NCI-H82 treated with DMSO at 0.1 percent for 48 hours (cell line): ENCODE data around the gene CENPU.

Experiments
- DNase-seq: peaks from one replicate; lab custom pipeline; 2025; ENCODE audit not compliant: unreplicated experiment; lab: John Stamatoyannopoulos, UW

CENPU gene

GRCh38 chr4:184713887-184714286 lies 20.0 kb downstream of the CENPU start:
- no peak for DNase-seq

GRCh38 chr4:184712322-184712721 lies 21.6 kb downstream of the CENPU start:
- no peak for DNase-seq

GRCh38 chr4:184706453-184706852 lies 27.4 kb downstream of the CENPU start:
- DNase-seq = no peak

GRCh38 chr4:184705692-184706091 lies 28.2 kb downstream of the CENPU start:
- DNase-seq = no peak

- no peak for DNase-seq
These were observed 31.8 kb downstream of the CENPU start for GRCh38 chr4:184702114-184702513.

GRCh38 chr4:184699941-184700340 lies 34.0 kb downstream of the CENPU start:
- no peak for DNase-seq

- DNase-seq = no peak
These were observed 35.9 kb downstream of the CENPU start for GRCh38 chr4:184697956-184698355.

GRCh38 chr4:184695178-184695896 lies 38.6 kb downstream of the CENPU start:
- no peak for DNase-seq

- DNase-seq = no peak
These were observed 39.4 kb downstream of the CENPU start for GRCh38 chr4:184694412-184694956.

GRCh38 chr4:184693056-184693455 lies 40.8 kb downstream of the CENPU start:
- DNase-seq = no peak

- DNase-seq = no peak
These were observed 44.2 kb downstream of the CENPU start for GRCh38 chr4:184689681-184690080.

- no peak for DNase-seq
These were observed 45.4 kb downstream of the CENPU start for GRCh38 chr4:184688447-184688846.

GRCh38 chr4:184688005-184688404 lies 45.9 kb downstream of the CENPU start:
- no peak for DNase-seq

GRCh38 chr4:184684491-184685189 lies 49.3 kb downstream of the CENPU start:
- no peak for DNase-seq

- DNase-seq = no peak
These were observed 52.0 kb downstream of the CENPU start for GRCh38 chr4:184681916-184682315.

GRCh38 chr4:184680698-184681097 lies 53.2 kb downstream of the CENPU start:
- DNase-seq = no peak

- DNase-seq = no peak
These were observed 57.9 kb downstream of the CENPU start for GRCh38 chr4:184675821-184676492.

- DNase-seq = no peak
These were observed 58.9 kb downstream of the CENPU start for GRCh38 chr4:184675018-184675417.

GRCh38 chr4:184674011-184674410 lies 59.9 kb downstream of the CENPU start:
- no peak for DNase-seq

GRCh38 chr4:184672741-184673140 lies 61.2 kb downstream of the CENPU start:
- DNase-seq = no peak

- no peak for DNase-seq
These were observed 62.8 kb downstream of the CENPU start for GRCh38 chr4:184671101-184671500.

- no peak for DNase-seq
These were observed 64.6 kb downstream of the CENPU start for GRCh38 chr4:184669251-184669650.
